GM19324 (cell line): Measurements from ENCODE around the gene TPCN1.

Source experiments
- ATAC-seq: cut with Tn5 transposase; IDR thresholded peaks from one replicate; pipeline ENCODE4 v1.9.1; 2021; ENCODE audit warnings: mild to moderate bottlenecking, moderate library complexity; ENCODE audit not compliant: unreplicated experiment, low FRiP score

Gene TPCN1

GRCh38 chr12:113276946-113277500, 55.8 kb downstream of the TPCN1 start:
- ATAC-seq, result no peak

- no peak for ATAC-seq
Observed at GRCh38 chr12:113277511-113277910, 56.2 kb downstream of the TPCN1 start.

- ATAC-seq, result no peak
Observed at GRCh38 chr12:113278141-113278540, 56.9 kb downstream of the TPCN1 start.

- no peak for ATAC-seq
Observed at GRCh38 chr12:113278633-113279032, 57.4 kb downstream of the TPCN1 start.

GRCh38 chr12:113284751-113285150, 63.5 kb downstream of the TPCN1 start:
- ATAC-seq, result no peak

DNA sequence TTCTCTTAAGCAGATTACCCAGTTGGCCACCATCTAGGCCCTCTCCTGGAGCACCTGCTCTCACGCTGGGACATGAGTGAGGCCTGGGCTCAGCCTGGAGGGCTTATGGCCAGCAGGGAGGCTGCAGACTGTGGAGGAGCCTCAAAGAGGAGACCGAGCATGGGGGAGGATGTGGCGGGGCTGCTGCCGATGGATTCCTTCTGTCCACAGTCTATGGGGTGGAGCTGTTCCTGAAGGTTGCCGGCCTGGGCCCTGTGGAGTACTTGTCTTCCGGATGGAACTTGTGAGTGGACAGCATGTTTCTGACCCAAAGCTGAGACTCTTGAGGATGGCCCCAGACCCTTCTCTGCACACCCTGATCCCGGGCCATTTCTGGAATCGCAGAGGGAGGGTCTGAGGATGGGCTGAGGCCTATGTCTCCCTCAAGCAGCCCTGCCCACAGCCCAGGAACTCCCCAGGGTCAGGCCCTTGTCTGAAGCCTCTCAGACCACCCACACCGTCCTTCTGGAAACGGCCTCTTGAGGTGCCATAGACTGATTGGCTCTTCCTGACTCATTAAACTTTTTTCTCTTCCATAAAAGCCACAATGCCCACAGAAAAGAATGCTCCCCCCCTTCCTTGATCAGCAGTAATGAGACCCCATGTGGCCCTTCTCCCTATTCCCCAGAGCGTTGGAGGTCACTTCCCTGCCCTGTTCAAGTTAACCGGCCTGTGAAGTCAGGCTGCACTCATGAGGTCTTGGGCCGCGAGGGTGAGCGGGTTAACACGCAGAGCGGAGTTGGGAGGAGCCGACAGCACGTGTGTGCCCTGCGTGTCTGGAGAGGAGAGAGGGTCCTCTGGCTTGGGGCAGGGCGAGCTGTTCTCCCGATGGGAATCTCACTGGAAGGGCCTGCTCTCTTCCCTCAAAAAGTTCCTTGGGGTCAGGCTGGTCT, 64.7 kb downstream of the TPCN1 start:
- ATAC-seq, result no peak

DNA sequence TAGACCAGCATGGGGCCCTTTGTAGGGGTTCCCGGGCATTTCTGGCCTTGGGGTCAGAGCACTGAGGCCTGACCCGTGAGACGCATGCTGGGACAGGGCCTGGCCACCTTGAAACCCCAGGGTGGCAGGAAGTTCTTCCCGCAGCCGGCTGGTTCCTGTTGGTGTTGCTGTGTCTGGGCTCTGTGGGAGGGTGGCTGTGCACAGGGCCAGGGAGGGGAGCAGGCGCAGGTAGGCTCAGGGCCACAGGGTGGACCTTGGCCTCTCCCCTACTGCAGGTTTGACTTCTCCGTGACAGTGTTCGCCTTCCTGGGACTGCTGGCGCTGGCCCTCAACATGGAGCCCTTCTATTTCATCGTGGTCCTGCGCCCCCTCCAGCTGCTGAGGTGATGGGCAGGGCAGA, 65.4 kb downstream of the TPCN1 start:
- ATAC-seq, result no peak

GRCh38 chr12:113287146-113287898, 66.1 kb downstream of the TPCN1 start:
- no peak for ATAC-seq

GRCh38 chr12:113287899-113288282, 66.6 kb downstream of the TPCN1 start:
- ATAC-seq, result no peak

- ATAC-seq, result no peak
Observed at GRCh38 chr12:113289361-113289760, 68.1 kb downstream of the TPCN1 start.

DNA sequence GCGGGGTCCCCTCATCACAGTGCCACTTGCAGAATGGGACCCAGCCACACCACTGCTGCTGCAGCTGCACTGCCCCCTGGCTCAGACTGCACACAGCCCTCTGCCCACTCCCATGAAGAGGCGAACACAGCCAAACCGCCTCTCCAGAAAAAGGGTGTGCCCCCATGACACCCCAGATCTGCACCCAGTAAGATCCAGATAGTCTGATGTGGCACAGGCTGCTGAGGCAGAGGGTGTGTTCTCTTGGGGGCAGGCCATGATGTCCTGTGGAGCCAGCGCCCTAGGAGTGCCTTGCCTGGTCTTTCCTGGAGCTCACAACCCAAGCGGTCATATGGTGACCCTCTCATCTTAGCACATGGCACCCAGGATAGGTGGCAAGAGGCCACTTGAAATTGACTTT, 69.2 kb downstream of the TPCN1 start:
- ATAC-seq, result no peak

- no peak for ATAC-seq
Observed at GRCh38 chr12:113291586-113291985, 70.3 kb downstream of the TPCN1 start.

- no peak for ATAC-seq
Observed at GRCh38 chr12:113292091-113292490, 70.8 kb downstream of the TPCN1 start.

DNA sequence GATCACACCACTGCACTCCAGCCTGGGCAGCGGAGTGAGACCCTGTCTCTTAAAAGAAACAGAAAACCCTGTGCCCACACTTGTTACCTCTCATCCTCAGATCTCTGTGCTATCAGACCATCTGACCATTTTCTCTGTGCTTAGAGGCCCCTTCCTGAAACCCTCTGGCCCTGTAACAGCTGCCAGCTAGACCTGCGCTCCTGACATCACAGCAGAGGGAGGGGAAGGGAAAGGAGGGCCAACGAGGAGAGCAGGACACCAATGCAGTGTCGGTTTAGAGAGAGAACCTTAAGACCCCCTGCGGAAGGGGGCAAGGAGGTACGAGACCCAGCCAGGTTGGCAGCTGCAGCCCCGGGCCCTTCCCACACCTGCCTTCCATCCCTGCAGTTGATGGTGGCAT, 71.3 kb downstream of the TPCN1 start:
- no peak for ATAC-seq

GRCh38 chr12:113293100-113293499, 71.8 kb downstream of the TPCN1 start:
- ATAC-seq, result no peak

GRCh38 chr12:113295886-113296556, 74.8 kb downstream of the TPCN1 start:
- no peak for ATAC-seq

DNA sequence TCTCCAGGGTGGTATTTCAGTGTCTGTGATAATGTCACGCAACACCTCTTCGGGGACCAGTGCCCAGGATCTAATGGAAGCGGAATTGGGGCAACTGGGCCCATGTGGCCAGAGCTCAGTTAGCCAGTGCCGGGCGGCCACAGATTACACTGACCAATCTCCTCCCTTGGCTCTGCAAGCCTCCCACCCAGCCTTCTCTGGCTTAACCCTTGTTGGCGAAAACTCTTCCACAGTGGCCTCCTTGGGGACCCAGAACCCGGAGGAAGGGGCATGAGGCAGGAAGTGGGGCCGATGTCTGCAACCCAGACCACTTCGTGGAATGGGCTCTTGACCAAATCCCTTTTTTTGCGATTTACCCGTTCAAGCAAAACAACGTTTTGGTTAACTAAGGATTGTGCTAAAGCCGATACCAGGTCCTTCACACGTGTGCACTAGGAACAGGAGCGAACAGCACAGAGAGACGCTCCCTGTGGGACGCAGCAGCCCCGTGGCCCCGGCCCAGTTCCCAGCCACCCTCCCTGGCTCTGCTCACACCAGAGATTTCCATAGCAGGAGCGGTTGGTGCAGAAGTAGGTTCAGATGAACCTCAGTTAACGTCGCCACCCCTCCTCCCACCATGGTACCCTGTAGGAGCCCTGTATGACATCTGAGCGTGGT, 75.4 kb downstream of the TPCN1 start:
- no peak for ATAC-seq

DNA sequence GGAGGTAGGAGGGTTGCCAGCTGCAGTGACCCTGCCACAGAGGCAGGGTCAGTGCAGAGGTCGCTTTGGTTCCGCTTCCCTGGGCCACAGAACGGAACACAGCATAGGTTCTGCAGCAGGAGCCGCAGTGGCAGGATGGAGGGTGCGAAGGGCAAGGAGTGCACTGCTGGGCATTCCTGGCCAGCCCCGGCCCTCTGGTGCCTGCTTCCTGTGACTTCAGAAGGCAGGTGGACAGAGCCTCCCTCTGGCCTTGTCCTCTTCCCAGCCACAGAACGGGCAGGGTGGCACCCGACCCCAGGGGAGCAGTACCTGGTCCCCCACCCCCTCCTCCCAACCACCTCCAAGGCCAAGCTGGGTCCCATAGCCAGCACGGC, 75.9 kb downstream of the TPCN1 start:
- no peak for ATAC-seq

DNA sequence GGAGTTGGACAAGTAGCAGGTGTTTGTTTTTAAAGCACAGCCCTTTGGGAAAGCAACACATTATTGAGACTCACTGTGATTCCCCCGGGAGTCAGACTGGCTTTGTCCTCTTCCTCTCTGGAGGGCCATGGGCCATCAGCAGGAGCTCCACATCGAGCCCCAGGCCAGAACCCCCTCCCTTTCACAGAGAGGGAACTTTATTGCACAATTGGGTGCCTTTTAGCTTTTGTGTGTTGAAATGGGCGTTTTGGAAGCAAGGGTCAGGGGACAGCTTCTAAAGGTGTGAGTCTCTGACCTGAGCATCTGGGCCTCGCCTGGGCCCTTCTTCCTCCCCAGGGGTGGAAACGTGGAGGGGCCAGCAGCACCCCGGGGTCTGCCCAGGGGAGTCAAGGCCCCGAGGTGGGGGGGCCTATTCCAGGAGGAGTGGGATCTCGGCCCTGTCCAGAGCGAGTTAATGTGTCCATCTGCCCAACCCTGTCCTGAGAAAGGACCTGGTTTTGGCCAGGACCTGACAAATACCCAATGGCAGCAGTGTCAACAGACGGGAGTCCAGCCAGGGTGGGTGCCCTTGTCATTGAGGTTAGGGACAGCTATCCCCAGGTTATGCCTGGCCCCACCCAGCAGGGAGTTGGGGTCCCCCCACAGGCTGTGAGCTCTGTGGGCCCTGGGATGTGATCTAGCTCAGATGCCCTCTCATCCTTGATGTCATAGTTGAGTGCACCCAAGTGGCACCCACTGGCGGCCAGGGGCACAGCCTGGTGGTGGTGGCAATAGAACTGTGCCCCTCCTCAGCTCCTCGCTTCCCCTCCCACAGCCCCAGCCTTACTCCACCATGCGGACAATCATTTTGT, 76.6 kb downstream of the TPCN1 start:
- ATAC-seq, result no peak

DNA sequence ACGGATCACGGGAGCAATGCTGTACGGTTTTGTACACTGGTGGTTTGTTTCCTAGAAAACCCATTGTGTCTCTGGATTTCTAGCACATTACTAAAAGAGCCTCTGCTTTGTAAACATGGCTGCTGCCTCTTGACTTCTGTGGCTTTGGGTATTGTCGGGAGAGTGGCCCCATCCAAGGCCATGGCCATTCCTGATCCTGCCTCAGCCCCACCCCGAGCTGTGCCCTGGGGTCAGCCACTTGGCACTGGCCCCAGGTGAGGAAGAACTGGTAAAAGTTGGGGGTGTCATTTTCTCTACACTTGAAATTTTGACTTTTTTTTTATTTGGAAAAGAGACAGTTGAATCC, 77.2 kb downstream of the TPCN1 start:
- ATAC-seq, result no peak
